Measurements from ENCODE around the gene DUSP11. TPM values are rescaled to one million over a fixed set of nuclear protein-coding genes. Genes with fewer than 3 reads are reported as not detected.
"Not testable (repeated sequence)": the region's sequence is repeated elsewhere in the genome, so short reads cannot be mapped to it uniquely, and the experiment has no call there.

The DUSP11 gene
- total RNA-seq, 1 donor from 2014 or later: 42.1 TPM

DNA sequence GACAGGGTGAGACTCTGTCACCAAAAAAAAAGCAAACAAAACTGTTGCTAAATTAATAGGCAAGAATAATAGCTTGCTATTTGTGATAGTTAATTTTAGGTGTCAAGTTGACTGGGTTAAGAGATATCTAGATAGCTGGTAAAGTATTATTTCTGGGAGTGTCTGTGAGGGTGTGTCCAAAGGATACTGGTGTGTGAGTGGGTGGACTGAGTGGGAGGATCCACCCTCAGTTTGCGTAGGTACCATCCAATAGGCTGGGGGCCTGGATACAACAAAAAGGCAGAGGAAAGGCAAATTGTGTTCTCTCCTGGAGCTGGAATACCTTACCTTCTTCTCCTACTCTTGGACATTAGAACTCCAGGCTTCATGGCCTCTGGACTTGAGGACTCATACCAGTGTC lies 15.0 kb downstream of the DUSP11 start:
- no peak for DNase-seq (ENCODE audit: low spot score)
- Mint-ChIP-seq H3K27ac (no peak overlapping the region), H3K9me3 (no peaks in the 10 kb centered on the region), H3K27me3 (ENCODE audit: insufficient read depth) (no peaks in the 10 kb centered on the region), H3K4me1 (ENCODE audit: low read depth) (peaks cover 6% of the 10 kb centered on the region), H3K4me3 (no peak overlapping the region), H3K36me3 (ENCODE audit: low read depth) (peaks cover 48% of the 10 kb centered on the region)
- intact Hi-C loops (cut with micrococcal nuclease): no loop called here

- Mint-ChIP-seq H3K36me3 (ENCODE audit: low read depth) (peaks cover 37% of the 10 kb centered on the region), H3K4me1 (ENCODE audit: low read depth) (no peaks in the 10 kb centered on the region), H3K27ac (no peak overlapping the region), H3K9me3 (no peaks in the 10 kb centered on the region), H3K4me3 (no peak overlapping the region), H3K27me3 (ENCODE audit: insufficient read depth) (no peaks in the 10 kb centered on the region)
- intact Hi-C loops (cut with micrococcal nuclease): no loop called here
- DNase-seq (ENCODE audit: low spot score): no peak
Measured at GRCh38 chr2:73762571-73762970, 17.3 kb downstream of the DUSP11 start.

GRCh38 chr2:73759904-73760303 lies 20.0 kb downstream of the DUSP11 start:
- no peaks in the 10 kb centered on the region for H3K9me3 Mint-ChIP-seq
- intact Hi-C loops (cut with micrococcal nuclease): no loop called here
- DNase-seq (ENCODE audit: low spot score): no peak
- no peaks in the 10 kb centered on the region for H3K4me1 Mint-ChIP-seq (ENCODE audit: low read depth)
- no peak overlapping the region for H3K27ac Mint-ChIP-seq
- peaks cover 28% of the 10 kb centered on the region for H3K36me3 Mint-ChIP-seq (ENCODE audit: low read depth)
- H3K27me3 Mint-ChIP-seq (ENCODE audit: insufficient read depth): no peaks in the 10 kb centered on the region
- H3K4me3 Mint-ChIP-seq: no peak overlapping the region

GRCh38 chr2:73759285-73759764 lies 20.6 kb downstream of the DUSP11 start:
- no peak overlapping the region for H3K4me3 Mint-ChIP-seq
- no peaks in the 10 kb centered on the region for H3K27me3 Mint-ChIP-seq (ENCODE audit: insufficient read depth)
- intact Hi-C loops (cut with micrococcal nuclease): no loop called here
- peaks cover 31% of the 10 kb centered on the region for H3K36me3 Mint-ChIP-seq (ENCODE audit: low read depth)
- no peak overlapping the region for H3K27ac Mint-ChIP-seq
- no peaks in the 10 kb centered on the region for H3K9me3 Mint-ChIP-seq
- no peak for DNase-seq (ENCODE audit: low spot score)
- no peaks in the 10 kb centered on the region for H3K4me1 Mint-ChIP-seq (ENCODE audit: low read depth)

- intact Hi-C loops (cut with micrococcal nuclease); H3K4me1 Mint-ChIP-seq (ENCODE audit: low read depth); H3K27me3 Mint-ChIP-seq (ENCODE audit: insufficient read depth); H3K27ac Mint-ChIP-seq; DNase-seq (ENCODE audit: low spot score); H3K4me3 Mint-ChIP-seq; H3K9me3 Mint-ChIP-seq: not testable (repeated sequence)
- H3K36me3 Mint-ChIP-seq (ENCODE audit: low read depth): peaks cover 30% of the 10 kb centered on the region
Measured at GRCh38 chr2:73754332-73754731, 25.6 kb downstream of the DUSP11 start.

GRCh38 chr2:73749314-73749713 lies 30.6 kb downstream of the DUSP11 start:
- Mint-ChIP-seq H3K36me3 (ENCODE audit: low read depth) (peaks cover 42% of the 10 kb centered on the region), H3K27me3 (ENCODE audit: insufficient read depth) (no peaks in the 10 kb centered on the region), H3K9me3 (no peaks in the 10 kb centered on the region), H3K27ac (no peak overlapping the region), H3K4me1 (ENCODE audit: low read depth) (no peaks in the 10 kb centered on the region), H3K4me3 (no peak overlapping the region)
- no peak for DNase-seq (ENCODE audit: low spot score)
- intact Hi-C loops (cut with micrococcal nuclease): no loop called here

DNA sequence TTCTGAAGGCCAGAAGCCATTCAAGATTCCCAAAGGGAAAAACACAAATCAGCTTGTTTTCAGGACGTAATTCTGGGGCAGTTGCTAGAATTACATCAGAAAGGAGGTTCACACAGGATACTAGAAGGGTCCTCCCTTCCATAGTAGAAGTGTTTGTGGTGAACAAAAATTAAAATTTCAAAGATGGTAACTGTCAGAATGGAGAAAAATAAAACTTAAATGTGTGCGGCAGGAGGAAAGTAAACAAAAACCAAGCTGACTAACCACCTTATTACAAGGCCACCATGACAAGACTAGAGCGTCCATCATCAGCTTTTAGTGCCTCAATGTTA lies 33.1 kb downstream of the DUSP11 start:
- no peak for DNase-seq (ENCODE audit: low spot score)
- intact Hi-C loops (cut with micrococcal nuclease): no loop called here
- H3K36me3 Mint-ChIP-seq (ENCODE audit: low read depth): peaks cover 39% of the 10 kb centered on the region
- no peaks in the 10 kb centered on the region for H3K27me3 Mint-ChIP-seq (ENCODE audit: insufficient read depth)
- no peaks in the 10 kb centered on the region for H3K9me3 Mint-ChIP-seq
- H3K4me1 Mint-ChIP-seq (ENCODE audit: low read depth): no peaks in the 10 kb centered on the region
- H3K4me3 Mint-ChIP-seq: no peak overlapping the region
- H3K27ac Mint-ChIP-seq: no peak overlapping the region

- H3K27ac Mint-ChIP-seq: no peak overlapping the region
- no peaks in the 10 kb centered on the region for H3K9me3 Mint-ChIP-seq
- intact Hi-C loops (cut with micrococcal nuclease): no loop called here
- H3K36me3 Mint-ChIP-seq (ENCODE audit: low read depth): peaks cover 39% of the 10 kb centered on the region
- H3K27me3 Mint-ChIP-seq (ENCODE audit: insufficient read depth): no peaks in the 10 kb centered on the region
- no peaks in the 10 kb centered on the region for H3K4me1 Mint-ChIP-seq (ENCODE audit: low read depth)
- H3K4me3 Mint-ChIP-seq: no peak overlapping the region
- DNase-seq (ENCODE audit: low spot score): no peak
Measured at GRCh38 chr2:73746015-73746876, 33.7 kb downstream of the DUSP11 start.

DNA sequence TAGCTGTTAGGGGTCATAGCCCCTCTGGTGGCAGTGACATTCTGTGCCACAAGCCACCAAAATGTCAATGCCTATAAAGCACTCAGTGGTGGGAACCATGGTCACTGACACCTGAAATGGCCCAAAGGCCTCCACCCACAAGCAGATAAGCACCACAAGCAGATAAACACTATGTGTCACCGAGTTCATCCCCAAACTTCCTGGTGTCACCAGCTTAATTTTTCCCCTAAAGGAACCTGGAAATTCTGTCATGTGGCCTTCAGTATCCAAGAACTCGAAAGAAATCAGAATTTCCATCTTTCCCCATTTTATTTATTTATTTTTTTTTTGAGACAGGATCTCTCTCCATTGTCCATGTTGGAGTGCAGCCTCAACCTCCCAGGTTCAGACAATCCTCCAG lies 39.1 kb downstream of the DUSP11 start:
- H3K36me3 Mint-ChIP-seq (ENCODE audit: low read depth): peaks cover 34% of the 10 kb centered on the region
- H3K4me1 Mint-ChIP-seq (ENCODE audit: low read depth): peaks cover 18% of the 10 kb centered on the region
- no peak overlapping the region for H3K27ac Mint-ChIP-seq
- intact Hi-C loops (cut with micrococcal nuclease): no loop called here
- DNase-seq (ENCODE audit: low spot score): no peak
- H3K4me3 Mint-ChIP-seq: no peak overlapping the region
- peaks cover 3% of the 10 kb centered on the region for H3K27me3 Mint-ChIP-seq (ENCODE audit: insufficient read depth)
- H3K9me3 Mint-ChIP-seq: peaks cover 5% of the 10 kb centered on the region

- H3K4me3 Mint-ChIP-seq: no peak overlapping the region
- H3K27me3 Mint-ChIP-seq (ENCODE audit: insufficient read depth): peaks cover 3% of the 10 kb centered on the region
- intact Hi-C loops (cut with micrococcal nuclease): loop anchor here (5.0 kb wide), 1 partner anchor 527 kb away; the partner anchor contains the start of gene SMYD5
- DNase-seq (ENCODE audit: low spot score): no peak
- peaks cover 31% of the 10 kb centered on the region for H3K36me3 Mint-ChIP-seq (ENCODE audit: low read depth)
- peaks cover 5% of the 10 kb centered on the region for H3K9me3 Mint-ChIP-seq
- H3K27ac Mint-ChIP-seq: no peak overlapping the region
- peaks cover 18% of the 10 kb centered on the region for H3K4me1 Mint-ChIP-seq (ENCODE audit: low read depth)
Measured at GRCh38 chr2:73739101-73739500, 40.8 kb downstream of the DUSP11 start.

GRCh38 chr2:73736855-73737779 lies 42.8 kb downstream of the DUSP11 start, which contains the start of gene TPRKB:
Gene TPRKB (minus strand): TSS chr2:73737345. CDS start chr2:73734569, 2,776 bp downstream.
- H3K4me3 Mint-ChIP-seq: peak within 1 kb of the TSS; percentile 97
- peaks cover 35% of the 10 kb centered on the region for H3K36me3 Mint-ChIP-seq (ENCODE audit: low read depth)
- DNase-seq (ENCODE audit: low spot score): peak; percentile 94
- peaks cover 18% of the 10 kb centered on the region for H3K4me1 Mint-ChIP-seq (ENCODE audit: low read depth)
- peaks cover 3% of the 10 kb centered on the region for H3K27me3 Mint-ChIP-seq (ENCODE audit: insufficient read depth)
- intact Hi-C loops (cut with micrococcal nuclease): loop anchor here (1.0 to 5.0 kb wide), 17 partner anchors 43 to 1096 kb away; partner anchors contain the start of genes ALMS1, AUP1, BOLA3 and DGUOK
- peak within 1 kb of the TSS; percentile 88 for H3K27ac Mint-ChIP-seq
- peaks cover 5% of the 10 kb centered on the region for H3K9me3 Mint-ChIP-seq

DNA sequence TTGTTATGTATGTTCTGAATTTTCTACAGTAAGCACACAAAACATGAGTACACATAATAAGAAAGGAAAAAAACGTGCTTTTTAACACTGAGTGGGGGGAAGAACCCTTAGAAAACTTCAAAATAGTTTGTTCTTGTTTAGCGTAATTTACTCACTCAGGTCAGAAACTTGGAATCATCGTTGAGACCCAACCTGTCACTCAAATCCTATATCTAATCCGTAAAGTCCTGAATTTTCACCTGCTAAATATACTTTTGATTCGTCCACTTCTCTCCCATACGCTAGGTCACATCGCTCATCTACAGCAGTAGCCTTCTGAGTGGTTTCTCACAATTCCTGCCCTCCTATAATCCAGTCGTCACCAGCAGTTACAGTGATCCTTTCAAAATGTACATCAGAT lies 43.5 kb downstream of the DUSP11 start:
- peaks cover 18% of the 10 kb centered on the region for H3K4me1 Mint-ChIP-seq (ENCODE audit: low read depth)
- peak overlapping the region; percentile 88 for H3K27ac Mint-ChIP-seq
- intact Hi-C loops (cut with micrococcal nuclease): loop anchor here (2.0 to 5.0 kb wide), 5 partner anchors 462 to 1096 kb away; partner anchors contain the start of genes MTHFD2, PCGF1 and SMYD5
- DNase-seq (ENCODE audit: low spot score): no peak
- peaks cover 5% of the 10 kb centered on the region for H3K9me3 Mint-ChIP-seq
- H3K36me3 Mint-ChIP-seq (ENCODE audit: low read depth): peaks cover 36% of the 10 kb centered on the region
- H3K4me3 Mint-ChIP-seq: peak overlapping the region; percentile 97
- peaks cover 3% of the 10 kb centered on the region for H3K27me3 Mint-ChIP-seq (ENCODE audit: insufficient read depth)
